B cell (primary cell): ENCODE measurements around the gene GPR15. TPM values are rescaled to one million over a fixed set of nuclear protein-coding genes. Genes with fewer than 3 reads are reported as not detected.

Experiments used
- ATAC-seq: fragments of 200-7000 bp; cut with Tn5 transposase; one replicate; pipeline ENCODE4 v1.10.0; 2021; ENCODE audit warnings: low read depth, mild to moderate bottlenecking, moderate number of reproducible peaks, moderate library complexity
- CTCF ChIA-PET: fragments of 350-600 bp; sonication (Branson Sonifier 250); formaldehyde crosslinking; loops from one replicate; lab custom pipeline; 2021; ENCODE audit warnings: antibody characterized with exemption, inconsistent platforms; lab: Charles Lee
- POLR2A ChIA-PET: fragments of 350-600 bp; sonication (Branson Sonifier 250); formaldehyde crosslinking; loops from one replicate; lab custom pipeline; 2021; ENCODE audit warnings: antibody characterized with exemption; lab: Charles Lee
- DNase-seq: peaks from one replicate; pipeline ENCODE4 v3.0.0; 2013
- H2AFZ ChIP-seq: 2 replicates; pipeline ENCODE4 v1.6.1; 2012; ENCODE audit warnings: mild to moderate bottlenecking, low read depth, low read length; ENCODE audit not compliant: insufficient read depth, poor library complexity, severe bottlenecking
- H3K27ac ChIP-seq, 2 donors: 1 replicate in 1 of 2; 2 replicates in 1 of 2; pipeline ENCODE4 v1.5.1; 2012 to 2013; ENCODE audit warnings: low read length in 2 of 2, mild to moderate bottlenecking in 2 of 2, moderate library complexity in 1 of 2
- H3K27me3 ChIP-seq, 4 experiments: fragments of 200-600 bp in 1 of 4; sonication (generic) in 1 of 4; replicated peaks in 1 of 4; 1 replicate in 2 of 4; 2 replicates in 2 of 4; pipeline versions ENCODE4 v1.6.1 to v1.7.0; 2013 to 2016; ENCODE audit warnings: low read length in 3 of 4, mild to moderate bottlenecking in 2 of 4, mixed read lengths in 1 of 4, moderate library complexity in 1 of 4; ENCODE audit not compliant: insufficient read depth in 4 of 4, control insufficient read depth in 3 of 4; ENCODE audit errors: control extremely low read depth in 1 of 4
- H3K36me3 ChIP-seq, 2 experiments: replicated peaks in 1 of 2; 1 replicate in 1 of 2; 2 replicates in 1 of 2; pipeline versions ENCODE4 v1.6.1 to v1.7.1; 2013; ENCODE audit warnings: low read length in 1 of 2; ENCODE audit not compliant: insufficient read depth in 2 of 2, control insufficient read depth in 1 of 2; ENCODE audit errors: control extremely low read depth in 1 of 2, extremely low read depth in 1 of 2
- H3K4me1 ChIP-seq, 2 donors: fragments of 200-600 bp in 1 of 2; sonication (generic) in 1 of 2; 1 replicate in 1 of 2; 2 replicates in 1 of 2; pipeline versions ENCODE4 v1.5.1 to v1.6.1; 2013 to 2017; ENCODE audit warnings: low read length in 2 of 2; ENCODE audit not compliant: control insufficient read depth in 2 of 2, insufficient read depth in 2 of 2
- H3K4me2 ChIP-seq: replicated peaks from 2 replicates; pipeline ENCODE3; 2012; ENCODE audit warnings: mild to moderate bottlenecking, low read depth, low read length; ENCODE audit not compliant: poor library complexity, severe bottlenecking
- H3K4me3 ChIP-seq, 5 experiments: fragments of 200-600 bp in 1 of 5; sonication (generic) in 1 of 5; 1 replicate in 3 of 5; 2 replicates in 2 of 5; pipeline versions ENCODE4 v1.5.1 to v1.7.0; 2011 to 2016; ENCODE audit warnings: low read length in 4 of 5, mild to moderate bottlenecking in 4 of 5, low read depth in 2 of 5, control low read depth in 1 of 5, moderate library complexity in 1 of 5; ENCODE audit not compliant: insufficient read depth in 1 of 5; ENCODE audit errors: control extremely low read depth in 1 of 5, extremely low read depth in 1 of 5
- H3K79me2 ChIP-seq: fragments of 200-600 bp; sonication (generic); one replicate; pipeline ENCODE4 v1.6.0; 2016; ENCODE audit warnings: low read length; ENCODE audit not compliant: control insufficient read depth, insufficient read depth
- H3K9ac ChIP-seq: fragments of 200-600 bp; sonication (generic); 2 replicates; pipeline ENCODE4 v1.6.1; 2017; ENCODE audit warnings: mild to moderate bottlenecking, low read length, moderate library complexity
- H3K9me3 ChIP-seq, 3 donors: one replicate each; pipeline versions ENCODE4 v1.6.1 to v1.7.1; 2013; ENCODE audit warnings: low read length in 2 of 3; ENCODE audit not compliant: control insufficient read depth in 2 of 3, insufficient read depth in 1 of 3; ENCODE audit errors: control extremely low read depth in 1 of 3
- H4K20me1 ChIP-seq: 2 replicates; pipeline ENCODE4 v1.6.0; 2012; ENCODE audit warnings: mild to moderate bottlenecking, low read length; ENCODE audit not compliant: insufficient read depth, control insufficient read depth, poor library complexity, severe bottlenecking
- H3K27ac Mint-ChIP-seq: one replicate; pipeline ENCODE4 v1.8.0; 2021; ENCODE audit warnings: mixed read lengths
- H3K27me3 Mint-ChIP-seq: one replicate; pipeline ENCODE4 v1.8.0; 2021; ENCODE audit warnings: mixed read lengths
- H3K4me1 Mint-ChIP-seq: one replicate; pipeline ENCODE4 v1.8.0; 2021; ENCODE audit warnings: mixed read lengths
- H3K4me3 Mint-ChIP-seq: one replicate; pipeline ENCODE4 v1.8.0; 2021; ENCODE audit warnings: mixed read lengths
- H3K9me3 Mint-ChIP-seq: one replicate; pipeline ENCODE4 v1.8.0; 2022; ENCODE audit warnings: mixed read lengths; ENCODE audit not compliant: insufficient read depth
- CTCF ChIP-seq: fragments of 200-600 bp; IDR thresholded peaks from one replicate; pipeline ENCODE4 v1.8.0; 2022; ENCODE audit warnings: antibody characterized with exemption, mild to moderate bottlenecking
- EZH2 ChIP-seq: IDR thresholded peaks from 2 replicates; pipeline ENCODE4 v1.6.1; 2012; ENCODE audit warnings: borderline replicate concordance, low read depth, mild to moderate bottlenecking, moderate library complexity, low read length; ENCODE audit not compliant: insufficient read depth, poor library complexity, severe bottlenecking
- WGBS: methylation state at CpG from one replicate; pipeline ENCODE4 v1.1.5; 2013; ENCODE audit warnings: missing lambda C conversion rate; ENCODE audit not compliant: insufficient coverage; 5-methylcytosine and 5-hydroxymethylcytosine counted together
- intact Hi-C: fragments of 100-400 bp; cut with micrococcal nuclease; formaldehyde crosslinking; loops from one replicate; pipeline ENCODE4 v1.10.0; 2022
- polyA plus RNA-seq: library from polyadenylated mRNA; depleted of rRNA; stranded (reverse); fragments of >200 nt; gene quantifications from 2 replicates; pipeline ENCODE4 v1.2.3, GENCODE V29; 2012
- total RNA-seq, 2 donors: library from RNA; stranded (reverse); fragments of 120-200 nt in 1 of 2; gene quantifications; 1 replicate in 1 of 2; 2 replicates in 1 of 2; pipeline versions ENCODE4 v1.2.3 to v1.2.4, GENCODE V29; 2013 to 2022

GPR15 gene
- total and polyA plus RNA-seq, 2 donors (not counting 1 experiment from before 2014, with no cell fraction given): 6.4 to 6.5 TPM

DNA sequence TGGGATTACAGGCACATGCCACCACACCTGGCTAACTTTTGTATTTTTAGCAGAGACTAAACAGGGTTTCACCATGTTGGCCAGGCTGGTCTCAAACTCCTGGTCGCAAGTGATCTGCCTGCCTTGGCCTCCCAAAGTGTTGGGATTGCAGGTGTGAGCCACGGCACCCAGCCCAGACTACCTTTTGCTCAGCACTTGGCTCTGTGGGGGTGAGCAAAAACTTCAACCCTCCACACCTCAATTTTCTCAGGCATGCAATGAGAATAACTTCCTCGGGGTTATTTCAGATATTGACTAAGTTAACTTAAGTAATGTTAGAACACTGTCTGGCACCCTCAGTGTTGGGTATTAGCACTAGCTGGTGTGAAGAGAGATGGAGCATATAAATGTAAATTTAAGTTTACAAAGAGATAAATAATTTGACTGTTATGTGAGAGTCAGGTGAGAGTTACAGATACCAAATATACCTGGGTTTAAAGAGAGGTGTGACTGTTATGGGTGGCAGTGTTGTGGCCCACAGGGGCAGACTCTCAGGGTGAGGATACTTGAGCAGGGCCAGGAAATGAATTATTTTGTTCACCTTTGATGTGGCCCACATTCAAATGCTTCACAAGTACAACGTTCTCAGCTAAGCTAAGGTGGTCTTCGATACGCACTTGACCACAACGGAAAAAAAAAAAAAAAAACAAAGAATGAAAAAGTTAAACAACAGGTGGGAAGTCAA is 32.7 kb downstream of the GPR15 start:
- TF ChIP-seq EZH2: no peak
- no peak for TF ChIP-seq CTCF
- ATAC-seq: no peak
- ChIA-PET POLR2A (interaction anchor here (0.6 kb wide), 1 partner anchor 29 kb away, joined by 3 read pairs; no protein-coding TSS in a partner anchor), CTCF (interaction anchor here (0.8 to 1.1 kb wide), 4 partner anchors 8 to 542 kb away, joined by 3 to 4 read pairs (median 3); no protein-coding TSS in a partner anchor)
- no peaks in the 10 kb centered on the region for H3K27me3 Mint-ChIP-seq
- Histone ChIP-seq H3K36me3 (no peaks in the 10 kb centered on the region), H3K4me3 (no peak overlapping the region), H3K4me2 (peak overlapping the region; percentile 38), H2AFZ (no peak overlapping the region), H3K27me3 (no peaks in the 10 kb centered on the region), H3K27ac (peak overlapping the region in 1 of 2 donors; percentile 44), H3K9me3 (no peaks in the 10 kb centered on the region), H3K4me1 (peaks cover 3 to 22% of the 10 kb centered on the region in 2 donors), H4K20me1 (no peaks in the 10 kb centered on the region), H3K79me2 (no peaks in the 10 kb centered on the region), H3K9ac (no peak overlapping the region)
- whole genome bisulfite sequencing: 90% methylated on average over 1 of the region's 7 CpGs
- peak overlapping the region; percentile 22 for H3K27ac Mint-ChIP-seq
- no peak for DNase-seq
- H3K9me3 Mint-ChIP-seq: peaks cover 3% of the 10 kb centered on the region
- intact Hi-C loops: no loop called here
- peaks cover 22% of the 10 kb centered on the region for H3K4me1 Mint-ChIP-seq
- H3K4me3 Mint-ChIP-seq: peak overlapping the region; percentile 0

- Histone ChIP-seq H2AFZ (no peak overlapping the region), H3K79me2 (no peaks in the 10 kb centered on the region)
Observed at GRCh38 chr3:98565237-98565643, 33.5 kb downstream of the GPR15 start.

More at GRCh38 chr3:98565237-98565643, 33.5 kb downstream of the GPR15 start:
- intact Hi-C loops: no loop called here
- peaks cover 3% of the 10 kb centered on the region for H3K9me3 Mint-ChIP-seq
- WGBS: no CpG with 5 or more reads among the region's 3 CpGs
- no peak overlapping the region for H3K27ac Mint-ChIP-seq
- no peak overlapping the region for H3K4me3 Mint-ChIP-seq
- Histone ChIP-seq H3K4me3 (no peak overlapping the region), H3K9me3 (no peaks in the 10 kb centered on the region), H3K9ac (no peak overlapping the region), H3K4me1 (peaks cover 3 to 22% of the 10 kb centered on the region in 2 donors), H3K27ac (no peak overlapping the region), H3K27me3 (no peaks in the 10 kb centered on the region), H4K20me1 (no peaks in the 10 kb centered on the region), H3K36me3 (no peaks in the 10 kb centered on the region), H3K4me2 (no peak overlapping the region)
- DNase-seq (no peak), ATAC-seq (no peak)
- H3K27me3 Mint-ChIP-seq: no peaks in the 10 kb centered on the region
- ChIA-PET CTCF (interaction anchor here (0.8 to 1.7 kb wide), 3 partner anchors 57 to 527 kb away, joined by 3 read pairs; no protein-coding TSS in a partner anchor), POLR2A (no interaction called here)
- TF ChIP-seq CTCF (no peak), EZH2 (no peak)
- peaks cover 22% of the 10 kb centered on the region for H3K4me1 Mint-ChIP-seq
